NT2/D1 (cell line): ENCODE results near the gene RBM44.
"Not testable (repeated sequence)": the region's sequence is repeated elsewhere in the genome, so short reads cannot be mapped to it uniquely, and the experiment has no call there.

ENCODE experiments used
- DNase-seq: peaks from one replicate; pipeline ENCODE4 v3.0.0-alpha.2; 2011; ENCODE audit warnings: low read depth, low spot score
- H3K27me3 ChIP-seq: 2 replicates; pipeline ENCODE4 v1.6.0; 2011; ENCODE audit warnings: mild to moderate bottlenecking; ENCODE audit not compliant: insufficient read length, insufficient read depth
- H3K36me3 ChIP-seq: 2 replicates; pipeline ENCODE4 v1.6.1; 2011; ENCODE audit warnings: mild to moderate bottlenecking, low read length, mixed read lengths; ENCODE audit not compliant: insufficient read depth, insufficient read length
- H3K4me1 ChIP-seq: 2 replicates; pipeline ENCODE4 v1.5.1; 2011; ENCODE audit not compliant: insufficient read depth, insufficient read length
- H3K4me3 ChIP-seq: 2 replicates; pipeline ENCODE4 v1.5.1; 2011; ENCODE audit warnings: low read depth; ENCODE audit not compliant: insufficient read length
- H3K9ac ChIP-seq: 2 replicates; pipeline ENCODE4 v1.6.0; 2011; ENCODE audit warnings: low read depth; ENCODE audit not compliant: insufficient read length
- H3K9me3 ChIP-seq: 2 replicates; pipeline ENCODE4 v1.5.1; 2011; ENCODE audit warnings: mild to moderate bottlenecking, low read length; ENCODE audit not compliant: insufficient read depth
- SUZ12 ChIP-seq: IDR thresholded peaks from 2 replicates; pipeline ENCODE4 v1.6.1; 2011; ENCODE audit not compliant: insufficient read length, insufficient read depth; ENCODE audit errors: extremely low read depth
- YY1 ChIP-seq: IDR thresholded peaks from 2 replicates; pipeline ENCODE4 v1.6.1; 2011; ENCODE audit not compliant: insufficient read length, insufficient read depth
- ZNF274 ChIP-seq: IDR thresholded peaks from 2 replicates; pipeline ENCODE4 v1.6.1; 2011; ENCODE audit warnings: mild to moderate bottlenecking, low read depth, low read length

RBM44 gene

DNA sequence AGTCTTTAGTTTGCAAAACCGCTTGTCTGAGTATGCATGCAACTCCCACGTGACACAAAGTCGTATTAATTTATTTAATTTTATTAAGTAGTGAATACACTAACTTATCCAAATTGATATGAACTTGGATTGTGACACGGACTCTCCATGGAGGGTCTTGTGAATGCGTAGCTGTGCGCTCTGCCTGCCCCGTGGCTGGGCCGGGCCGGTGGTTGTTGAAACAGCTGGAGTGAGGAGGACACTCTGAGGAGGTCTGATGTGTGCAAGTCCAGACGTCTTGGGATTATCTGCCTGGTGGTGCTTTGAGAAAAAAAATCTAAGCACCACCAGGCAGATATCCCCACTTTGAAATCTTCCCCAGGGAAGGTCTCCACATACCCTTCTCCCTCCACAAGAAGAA, 41.0 kb upstream of the RBM44 start:
- Histone ChIP-seq H3K4me1 (no peaks in the 10 kb centered on the region), H3K36me3 (peaks cover 90% of the 10 kb centered on the region), H3K27me3 (no peaks in the 10 kb centered on the region), H3K9ac (no peak overlapping the region), H3K4me3 (no peak overlapping the region), H3K9me3 (no peaks in the 10 kb centered on the region)
- no peak for DNase-seq
- TF ChIP-seq YY1 (no peak), SUZ12 (no peak), ZNF274 (no peak)

GRCh38 chr2:237758185-237758584, 40.4 kb upstream of the RBM44 start:
- TF ChIP-seq ZNF274: no peak
- no peak for TF ChIP-seq YY1
- no peak for TF ChIP-seq SUZ12
- Histone ChIP-seq H3K27me3 (no peaks in the 10 kb centered on the region), H3K9ac (no peak overlapping the region), H3K4me3 (no peak overlapping the region), H3K36me3 (peaks cover 91% of the 10 kb centered on the region), H3K9me3 (no peaks in the 10 kb centered on the region), H3K4me1 (no peaks in the 10 kb centered on the region)
- DNase-seq: no peak

DNA sequence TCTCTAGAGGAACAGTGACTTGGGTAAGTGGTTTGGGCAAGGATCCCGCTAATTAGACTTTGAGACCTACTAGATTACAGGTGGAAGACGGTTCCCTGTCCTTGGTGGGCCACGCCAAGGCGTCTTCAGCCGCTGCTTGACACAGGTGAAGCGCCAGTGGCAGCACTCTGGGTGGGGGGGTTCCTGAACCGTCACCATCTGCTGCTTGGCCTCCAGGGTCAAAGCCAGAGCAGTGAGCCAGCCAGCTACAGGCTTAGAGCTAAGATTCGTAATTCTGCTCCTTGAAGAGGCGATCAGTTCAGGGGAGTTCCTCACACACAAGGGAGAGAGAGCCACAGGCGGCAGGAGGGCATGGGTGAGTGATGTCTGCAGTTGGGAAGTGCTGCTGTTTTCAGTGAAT, 39.4 kb upstream of the RBM44 start:
- Histone ChIP-seq H3K9ac (no peak overlapping the region), H3K27me3 (no peaks in the 10 kb centered on the region), H3K9me3 (no peaks in the 10 kb centered on the region), H3K36me3 (peaks cover 90% of the 10 kb centered on the region), H3K4me1 (no peaks in the 10 kb centered on the region), H3K4me3 (no peak overlapping the region)
- no peak for TF ChIP-seq SUZ12
- no peak for TF ChIP-seq ZNF274
- TF ChIP-seq YY1: no peak
- DNase-seq: no peak

GRCh38 chr2:237760506-237761502, 37.8 kb upstream of the RBM44 start:
- no peak overlapping the region for H3K9ac ChIP-seq
- no peaks in the 10 kb centered on the region for H3K27me3 ChIP-seq
- no peaks in the 10 kb centered on the region for H3K9me3 ChIP-seq
- H3K36me3 ChIP-seq: peaks cover 83% of the 10 kb centered on the region
- H3K4me3 ChIP-seq: no peak overlapping the region
- DNase-seq: no peak
- peaks cover under 1% of the 10 kb centered on the region for H3K4me1 ChIP-seq
- TF ChIP-seq ZNF274: no peak
- no peak for TF ChIP-seq SUZ12
- no peak for TF ChIP-seq YY1

GRCh38 chr2:237762291-237763182, 36.0 kb upstream of the RBM44 start:
- not testable (repeated sequence) for H3K4me1 ChIP-seq, H3K4me3 ChIP-seq, H3K9me3 ChIP-seq, H3K27me3 ChIP-seq, DNase-seq, H3K9ac ChIP-seq
- H3K36me3 ChIP-seq: peaks cover 73% of the 10 kb centered on the region

DNA sequence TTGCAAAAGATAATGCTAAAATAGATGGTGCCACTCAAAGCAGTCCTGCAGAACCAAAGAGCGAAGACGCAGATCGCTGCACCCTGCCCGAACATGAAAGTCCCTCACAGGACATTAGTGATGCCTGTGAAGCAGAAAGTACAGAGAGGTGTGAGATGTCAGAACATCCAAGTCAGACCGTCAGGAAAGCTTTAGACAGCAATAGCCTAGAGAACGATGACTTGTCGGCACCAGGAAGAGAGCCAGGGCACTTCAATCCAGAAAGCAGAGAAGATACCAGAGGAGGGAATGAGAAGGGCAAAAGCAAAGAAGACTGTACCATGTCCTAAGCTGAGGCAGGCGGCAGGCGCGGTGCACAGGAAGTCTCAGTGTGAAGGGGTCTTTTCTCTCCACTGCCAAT, 34.8 kb upstream of the RBM44 start:
- H3K9me3 ChIP-seq: no peaks in the 10 kb centered on the region
- H3K9ac ChIP-seq: no peak overlapping the region
- H3K4me1 ChIP-seq: peaks cover 2% of the 10 kb centered on the region
- H3K27me3 ChIP-seq: no peaks in the 10 kb centered on the region
- peaks cover 61% of the 10 kb centered on the region for H3K36me3 ChIP-seq
- DNase-seq: no peak
- H3K4me3 ChIP-seq: no peak overlapping the region
- no peak for TF ChIP-seq YY1
- no peak for TF ChIP-seq SUZ12
- TF ChIP-seq ZNF274: no peak

- H3K36me3 ChIP-seq: peaks cover 53% of the 10 kb centered on the region
- not testable (repeated sequence) for H3K9ac ChIP-seq, DNase-seq, H3K9me3 ChIP-seq, H3K27me3 ChIP-seq, H3K4me3 ChIP-seq, H3K4me1 ChIP-seq
These were observed 33.5 kb upstream of the RBM44 start for GRCh38 chr2:237765122-237765521.
